Right lobe of liver (tissue), 4 donors: ENCODE measurements around the gene PRPS2.

ENCODE experiments used
- CTCF ChIP-seq, 4 donors: fragments of 200-600 bp in 3 of 4; fragments of 450-650 bp in 1 of 4; IDR thresholded peaks; one replicate each; pipeline versions ENCODE4 v1.5.1 to v1.8.0; 2016 to 2022; ENCODE audit warnings: antibody characterized with exemption in 4 of 4, mild to moderate bottlenecking in 2 of 4
- POLR2A ChIP-seq: fragments of 450-650 bp; IDR thresholded peaks from one replicate; pipeline ENCODE4 v1.6.1; 2017; ENCODE audit warnings: antibody characterized with exemption, mild to moderate bottlenecking
- donor health status: DM: no; HTN: no; CAD: no.
- donor health status: DM: no; HTN: no; CAD: no.
- donor health status: DM: no; HTN: yes; CAD: no.

GRCh38 chrX:12805333-12805732 lies 14.1 kb downstream of the PRPS2 start:
- no peak for TF ChIP-seq CTCF (IDR thresholded peaks at IDR 0.05)
- TF ChIP-seq POLR2A, result no peak
